ENCODE measurements around the gene SPPL2A.

SPPL2A gene

DNA sequence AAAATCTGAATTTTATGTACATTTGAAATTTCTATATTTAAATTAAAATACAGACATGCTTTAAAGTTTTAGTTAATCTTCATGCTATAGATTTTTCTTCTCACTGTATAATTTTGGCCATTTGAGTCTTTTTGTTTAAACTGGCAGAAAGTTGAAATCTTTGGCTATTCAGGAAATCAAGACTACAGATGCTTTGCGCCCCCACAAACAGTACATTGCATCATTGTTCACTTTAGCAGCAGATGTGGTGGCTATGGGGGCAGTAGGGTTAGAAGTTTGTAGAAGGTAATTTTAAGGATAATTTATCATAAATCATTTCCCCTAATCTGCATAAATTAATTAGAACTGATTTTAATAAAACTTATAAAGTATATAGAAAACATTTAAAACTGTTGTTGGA is 20.9 kb downstream of the SPPL2A start:
- no peak overlapping the region for H3K4me3 ChIP-seq
- no peak for DNase-seq (ENCODE audit: low spot score)
- TF ChIP-seq, protein P1, sequence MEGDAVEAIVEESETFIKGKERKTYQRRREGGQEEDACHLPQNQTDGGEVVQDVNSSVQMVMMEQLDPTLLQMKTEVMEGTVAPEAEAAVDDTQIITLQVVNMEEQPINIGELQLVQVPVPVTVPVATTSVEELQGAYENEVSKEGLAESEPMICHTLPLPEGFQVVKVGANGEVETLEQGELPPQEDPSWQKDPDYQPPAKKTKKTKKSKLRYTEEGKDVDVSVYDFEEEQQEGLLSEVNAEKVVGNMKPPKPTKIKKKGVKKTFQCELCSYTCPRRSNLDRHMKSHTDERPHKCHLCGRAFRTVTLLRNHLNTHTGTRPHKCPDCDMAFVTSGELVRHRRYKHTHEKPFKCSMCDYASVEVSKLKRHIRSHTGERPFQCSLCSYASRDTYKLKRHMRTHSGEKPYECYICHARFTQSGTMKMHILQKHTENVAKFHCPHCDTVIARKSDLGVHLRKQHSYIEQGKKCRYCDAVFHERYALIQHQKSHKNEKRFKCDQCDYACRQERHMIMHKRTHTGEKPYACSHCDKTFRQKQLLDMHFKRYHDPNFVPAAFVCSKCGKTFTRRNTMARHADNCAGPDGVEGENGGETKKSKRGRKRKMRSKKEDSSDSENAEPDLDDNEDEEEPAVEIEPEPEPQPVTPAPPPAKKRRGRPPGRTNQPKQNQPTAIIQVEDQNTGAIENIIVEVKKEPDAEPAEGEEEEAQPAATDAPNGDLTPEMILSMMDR (IDR thresholded peaks at IDR 0.05): no peak
- H3K27ac ChIP-seq: no peak overlapping the region

DNA sequence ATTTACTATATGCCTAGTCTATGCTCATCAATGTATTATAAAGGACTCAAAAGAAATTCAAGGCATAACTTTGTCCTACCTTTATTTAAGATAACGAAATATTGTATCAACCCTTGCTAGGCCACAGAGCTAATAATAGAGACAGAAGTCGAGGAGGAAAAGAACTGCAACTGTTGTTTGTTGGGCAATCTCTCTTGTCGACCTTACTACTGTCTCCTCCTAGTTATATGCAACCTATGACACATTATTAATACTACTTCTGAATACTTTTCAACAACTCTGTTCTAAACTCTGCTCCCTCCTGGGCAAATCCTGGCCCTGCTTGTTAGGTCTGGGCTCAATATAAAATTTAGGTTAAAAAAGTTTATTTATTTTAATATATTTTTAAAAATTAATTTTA is 24.6 kb downstream of the SPPL2A start:
- no peak overlapping the region for H3K4me3 ChIP-seq
- no peak overlapping the region for H3K27ac ChIP-seq
- TF ChIP-seq, protein P1 (IDR thresholded peaks at IDR 0.05): no peak
- DNase-seq (ENCODE audit: low spot score): no peak

DNA sequence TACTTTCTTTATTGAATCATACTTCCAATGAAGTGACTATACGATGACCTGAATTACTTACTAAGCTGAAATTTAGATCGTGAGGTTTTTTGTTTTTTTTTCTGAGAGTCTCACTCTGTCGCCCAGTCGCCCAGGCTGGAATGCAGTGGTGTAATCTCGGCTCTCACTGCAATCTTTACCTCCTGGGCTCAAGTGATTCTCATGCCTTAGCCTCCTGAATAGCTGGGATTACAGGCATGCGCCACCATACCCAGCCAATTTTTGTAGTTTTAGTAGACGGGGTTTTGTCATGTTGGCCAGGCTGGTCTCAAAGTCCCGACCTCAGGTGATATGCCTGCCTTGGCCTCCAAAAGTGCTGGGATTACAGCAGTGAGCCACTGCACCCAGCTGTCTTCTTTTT is 28.7 kb downstream of the SPPL2A start:
- TF ChIP-seq, protein P1 (IDR thresholded peaks at IDR 0.05): no peak
- Histone ChIP-seq H3K4me3 (no peak overlapping the region), H3K27ac (no peak overlapping the region)
- DNase-seq (ENCODE audit: low spot score): no peak

DNA sequence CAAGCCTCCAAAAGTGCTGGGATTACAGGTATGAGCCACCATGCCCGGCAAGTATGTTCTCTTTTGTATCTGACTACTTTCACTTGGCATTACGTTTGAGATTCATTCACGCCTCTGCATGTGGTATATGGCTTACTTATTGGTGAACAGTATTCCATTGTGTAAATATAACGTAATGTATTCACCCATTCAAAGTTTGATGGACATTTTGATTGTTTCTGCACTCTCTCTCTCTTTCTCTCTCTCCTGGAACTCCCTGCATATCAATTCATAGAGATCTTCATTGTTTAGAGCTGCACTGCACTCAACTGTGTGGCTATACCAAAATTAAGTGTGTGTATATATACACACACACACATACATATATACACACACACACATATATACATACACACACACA is 30.4 kb downstream of the SPPL2A start:
- Histone ChIP-seq H3K27ac (no peak overlapping the region), H3K4me3 (no peak overlapping the region)
- TF ChIP-seq, protein P1 (IDR thresholded peaks at IDR 0.05): no peak
- DNase-seq (ENCODE audit: low spot score): no peak

DNA sequence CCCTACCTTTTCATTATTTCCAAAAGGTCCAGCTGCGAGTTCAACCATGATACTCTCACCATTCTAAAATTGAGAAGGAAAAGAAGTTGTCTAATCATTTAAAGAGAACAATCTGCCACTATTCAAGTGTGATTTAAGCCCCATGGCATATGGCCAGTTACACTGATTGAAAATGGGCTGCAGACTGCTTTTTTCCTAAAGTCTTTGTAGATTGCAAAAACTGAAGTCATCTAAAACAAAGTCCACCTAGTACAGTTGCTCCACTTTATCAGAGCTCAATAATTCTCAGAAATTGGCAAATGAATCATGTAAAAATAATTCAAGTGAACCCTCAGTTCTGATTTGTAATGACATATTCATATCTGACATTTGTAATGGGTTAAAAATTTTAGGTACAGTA is 39.2 kb downstream of the SPPL2A start:
- no peak for DNase-seq (ENCODE audit: low spot score)
- TF ChIP-seq, protein P1 (IDR thresholded peaks at IDR 0.05): no peak
- Histone ChIP-seq H3K4me3 (no peak overlapping the region), H3K27ac (no peak overlapping the region)

DNA sequence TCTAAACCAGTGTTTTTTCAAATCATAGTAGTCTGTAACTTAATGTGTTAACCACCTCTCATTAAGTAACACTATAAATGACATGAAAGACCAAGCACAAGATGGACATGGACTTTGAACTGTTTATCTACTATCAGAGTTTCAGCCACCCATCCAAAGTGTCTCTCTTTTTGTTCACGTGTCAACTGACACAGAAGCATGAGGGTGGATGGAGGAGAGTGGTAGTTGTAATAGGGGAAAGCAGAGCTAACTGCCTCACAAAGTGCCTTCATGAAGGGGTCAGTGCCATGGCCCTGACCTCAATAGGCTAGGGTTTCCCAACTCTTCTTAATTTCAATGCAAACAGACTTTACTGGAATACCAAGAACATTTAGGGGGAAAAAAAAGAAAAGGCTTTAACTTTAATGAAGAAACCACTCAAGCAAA is 46.8 kb downstream of the SPPL2A start:
- no peak overlapping the region for H3K27ac ChIP-seq

DNA sequence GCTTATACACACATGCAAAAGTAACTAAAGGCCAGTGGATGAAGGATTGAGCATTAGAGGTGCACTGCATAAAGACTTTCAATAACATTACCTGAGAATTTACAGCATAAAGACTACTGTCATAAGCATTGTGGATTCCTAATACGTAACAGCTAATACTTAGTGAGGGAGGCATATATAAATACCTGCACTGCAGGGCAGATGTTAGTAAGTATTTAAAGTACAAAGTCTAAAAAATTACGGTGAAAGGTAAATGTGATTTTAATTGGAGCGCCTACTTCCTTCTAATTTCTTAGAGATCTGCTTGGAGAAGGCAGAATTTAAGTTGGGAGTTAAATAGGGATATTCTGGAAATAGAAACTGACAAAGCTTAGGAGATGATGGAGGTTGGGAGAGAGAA is 53.5 kb downstream of the SPPL2A start:
- TF ChIP-seq, protein P1 (IDR thresholded peaks at IDR 0.05): no peak
- DNase-seq (ENCODE audit: low spot score): no peak
- Histone ChIP-seq H3K27ac (no peak overlapping the region), H3K4me3 (no peak overlapping the region)

More for the DNA sequence above, 46.8 kb downstream of the SPPL2A start:
- TF ChIP-seq, protein P1 (IDR thresholded peaks at IDR 0.05): no peak
- DNase-seq (ENCODE audit: low spot score): no peak
- H3K4me3 ChIP-seq: no peak overlapping the region

Measured in coronary artery (tissue), 2 donors.